ENCODE results near the gene DRG1. TPM values are rescaled to one million over a fixed set of nuclear protein-coding genes. Genes with fewer than 3 reads are reported as not detected.

DRG1 gene
- total and polyA plus RNA-seq, 8 donors = 9.4 to 62.2 (median 45.1) TPM

DNA sequence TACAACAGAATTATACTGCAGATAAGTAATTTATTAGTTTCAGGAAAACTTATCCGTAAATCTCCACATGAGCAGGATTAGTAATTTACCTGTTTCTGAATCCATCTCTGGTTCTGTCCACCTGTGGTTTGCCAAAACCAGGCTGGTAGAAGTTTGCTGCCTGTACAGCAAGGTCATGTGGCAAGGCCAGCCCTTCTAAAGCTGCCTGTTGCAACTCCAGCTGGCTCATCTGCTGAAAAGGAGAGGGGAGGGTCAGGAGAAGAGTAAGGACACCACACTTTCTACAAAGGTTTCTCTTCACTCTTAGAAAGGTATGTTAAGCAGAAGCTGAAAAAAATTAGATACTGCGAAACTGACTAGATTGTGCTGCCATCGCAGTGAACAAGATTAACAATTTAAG is 47.9 kb downstream of the DRG1 start:
- intact Hi-C loops (cut with DNase I; ENCODE audit: low total_unique reads) = no loop called here
- Histone ChIP-seq H3K9me3 (no peaks in the 10 kb centered on the region), H3K36me3 (peaks cover 25 to 92% (median 80%) of the 10 kb centered on the region in 4 donors), H3K27me3 (no peaks in the 10 kb centered on the region), H3K4me1 (peaks cover 0 to 4% (median 0%) of the 10 kb centered on the region in 4 donors), H3K4me3 (no peak overlapping the region), H3K27ac (no peak overlapping the region)
- no peak for DNase-seq
- WGBS, 5 donors = 91 to 97% (median 94%) methylated on average over 3 of the region's 3 CpGs
- TF ChIP-seq, protein P1, sequence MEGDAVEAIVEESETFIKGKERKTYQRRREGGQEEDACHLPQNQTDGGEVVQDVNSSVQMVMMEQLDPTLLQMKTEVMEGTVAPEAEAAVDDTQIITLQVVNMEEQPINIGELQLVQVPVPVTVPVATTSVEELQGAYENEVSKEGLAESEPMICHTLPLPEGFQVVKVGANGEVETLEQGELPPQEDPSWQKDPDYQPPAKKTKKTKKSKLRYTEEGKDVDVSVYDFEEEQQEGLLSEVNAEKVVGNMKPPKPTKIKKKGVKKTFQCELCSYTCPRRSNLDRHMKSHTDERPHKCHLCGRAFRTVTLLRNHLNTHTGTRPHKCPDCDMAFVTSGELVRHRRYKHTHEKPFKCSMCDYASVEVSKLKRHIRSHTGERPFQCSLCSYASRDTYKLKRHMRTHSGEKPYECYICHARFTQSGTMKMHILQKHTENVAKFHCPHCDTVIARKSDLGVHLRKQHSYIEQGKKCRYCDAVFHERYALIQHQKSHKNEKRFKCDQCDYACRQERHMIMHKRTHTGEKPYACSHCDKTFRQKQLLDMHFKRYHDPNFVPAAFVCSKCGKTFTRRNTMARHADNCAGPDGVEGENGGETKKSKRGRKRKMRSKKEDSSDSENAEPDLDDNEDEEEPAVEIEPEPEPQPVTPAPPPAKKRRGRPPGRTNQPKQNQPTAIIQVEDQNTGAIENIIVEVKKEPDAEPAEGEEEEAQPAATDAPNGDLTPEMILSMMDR (IDR thresholded peaks at IDR 0.05) = no peak
- TF ChIP-seq POLR2AphosphoS5 (IDR thresholded peaks at IDR 0.05) = no peak
- no peak for TF ChIP-seq EP300 (IDR thresholded peaks at IDR 0.05)
- no peak for TF ChIP-seq POLR2A (IDR thresholded peaks at IDR 0.05)

DNA sequence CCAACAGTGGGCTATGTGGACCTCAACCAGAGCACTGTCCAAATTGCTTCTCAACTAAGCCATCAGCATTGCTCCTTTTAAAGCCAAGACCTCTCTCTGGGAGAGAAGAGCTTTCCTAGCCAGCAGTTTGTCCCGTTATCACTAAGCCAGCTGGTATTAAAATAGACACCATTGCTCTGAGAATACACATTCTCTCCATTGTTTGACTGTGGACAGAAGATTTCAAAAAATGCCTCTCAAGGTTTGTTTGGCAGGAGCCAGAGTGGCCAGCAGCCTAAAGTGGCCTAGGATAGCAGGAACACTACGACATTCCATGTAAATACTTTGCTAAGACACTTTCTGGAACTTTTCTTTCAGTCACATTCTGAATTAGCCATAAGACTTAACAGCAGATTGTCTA is 49.0 kb downstream of the DRG1 start:
- H3K9me3 ChIP-seq = no peaks in the 10 kb centered on the region

GRCh38 chr22:31449506-31449905 is 50.1 kb downstream of the DRG1 start:
- H3K4me3 ChIP-seq = no peak overlapping the region
- H3K9me3 ChIP-seq = no peaks in the 10 kb centered on the region
- TF ChIP-seq POLR2AphosphoS5 (IDR thresholded peaks at IDR 0.05) (no peak), POLR2A (IDR thresholded peaks at IDR 0.05) (no peak), EP300 (IDR thresholded peaks at IDR 0.05) (no peak)
- TF ChIP-seq, protein P1 (IDR thresholded peaks at IDR 0.05) = no peak
- H3K36me3 ChIP-seq = peaks cover 32 to 92% (median 80%) of the 10 kb centered on the region in 4 donors
- intact Hi-C loops (cut with DNase I; ENCODE audit: low total_unique reads) = no loop called here
- H3K27me3 ChIP-seq = no peaks in the 10 kb centered on the region
- H3K27ac ChIP-seq = no peak overlapping the region
- DNase-seq = no peak
- peaks cover 0 to 4% (median 0%) of the 10 kb centered on the region in 4 donors for H3K4me1 ChIP-seq
- 77 to 95% (median 88%) methylated on average over 4 of the region's 4 CpGs for WGBS, 5 donors

More for the DNA sequence above, 49.0 kb downstream of the DRG1 start:
- peaks cover 25 to 92% (median 80%) of the 10 kb centered on the region in 4 donors for H3K36me3 ChIP-seq
- no peaks in the 10 kb centered on the region for H3K27me3 ChIP-seq
- H3K27ac ChIP-seq = no peak overlapping the region
- peaks cover 0 to 4% (median 0%) of the 10 kb centered on the region in 4 donors for H3K4me1 ChIP-seq
- DNase-seq = no peak
- intact Hi-C loops (cut with DNase I; ENCODE audit: low total_unique reads) = no loop called here
- TF ChIP-seq, protein P1 (IDR thresholded peaks at IDR 0.05) = no peak
- TF ChIP-seq POLR2A (IDR thresholded peaks at IDR 0.05) (no peak), EP300 (IDR thresholded peaks at IDR 0.05) (no peak), POLR2AphosphoS5 (IDR thresholded peaks at IDR 0.05) (no peak)
- WGBS, 5 donors = 67 to 88% (median 79%) methylated on average over 2 of the region's 2 CpGs
- H3K4me3 ChIP-seq = no peak overlapping the region

DNA sequence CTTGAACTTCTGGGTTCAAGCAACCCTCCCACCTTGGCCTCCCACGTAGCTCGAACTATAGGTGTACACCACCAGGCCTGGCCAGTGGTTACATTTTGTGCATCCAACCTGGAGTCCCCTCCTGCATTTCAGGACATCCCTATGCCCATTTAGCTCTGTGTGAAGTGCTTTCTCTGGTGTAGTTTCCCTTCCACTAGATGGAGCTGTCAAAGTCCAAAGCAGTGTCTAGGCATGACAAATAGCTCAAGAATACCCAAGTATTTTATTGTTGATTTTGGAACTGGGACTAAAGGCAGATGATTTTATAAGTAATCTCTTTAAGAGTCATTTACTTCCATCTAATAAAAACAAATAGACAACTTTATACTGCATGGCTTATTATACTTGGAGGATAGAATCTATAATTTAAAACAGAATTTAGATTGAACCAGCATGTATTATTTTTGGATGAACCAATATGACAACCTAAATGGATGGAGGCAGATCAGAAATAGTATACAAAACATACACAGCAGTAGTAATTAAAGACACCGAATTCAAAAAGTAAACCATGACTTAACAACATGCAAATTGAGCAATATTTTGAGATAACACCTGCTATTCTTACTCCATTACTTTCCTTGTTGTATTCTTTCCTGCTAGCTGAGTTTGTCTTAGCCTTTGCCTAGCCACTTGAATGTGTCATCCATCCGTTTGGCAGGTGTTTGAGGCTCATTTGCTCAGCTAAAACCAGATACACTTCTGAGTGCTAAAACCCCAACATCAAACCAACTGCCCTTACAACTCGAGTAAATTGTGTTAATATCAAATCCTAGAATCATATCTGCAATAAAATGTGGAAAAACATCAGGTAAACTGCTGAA is 52.5 kb downstream of the DRG1 start:
- intact Hi-C loops (cut with DNase I; ENCODE audit: low total_unique reads) = no loop called here
- Histone ChIP-seq H3K27ac (no peak overlapping the region), H3K4me3 (no peak overlapping the region), H3K4me1 (peaks cover 0 to 4% (median 0%) of the 10 kb centered on the region in 4 donors), H3K36me3 (peaks cover 33 to 91% (median 81%) of the 10 kb centered on the region in 4 donors), H3K27me3 (no peaks in the 10 kb centered on the region), H3K9me3 (no peaks in the 10 kb centered on the region)
- TF ChIP-seq POLR2A (IDR thresholded peaks at IDR 0.05) (no peak), POLR2AphosphoS5 (IDR thresholded peaks at IDR 0.05) (no peak)
- TF ChIP-seq, protein P1 (IDR thresholded peaks at IDR 0.05) = peak in 2 of 7 experiments; percentile 33 to 34
- DNase-seq = peak in 1 of 2 donors; percentile 49
- 66 to 73% (median 67%) methylated on average over 5 of the region's 5 CpGs for WGBS, 5 donors
